ENCODE measurements around the gene KIF24.

Gene KIF24

GRCh38 chr9:34347800-34348158 is 18.7 kb upstream of the KIF24 start:
- Histone ChIP-seq H3K27me3 (ENCODE audit: insufficient read depth, low read depth) (no peaks in the 10 kb centered on the region), H3K4me3 (IDR thresholded peaks at IDR 0.05; ENCODE audit: insufficient read depth, low read depth, low read length) (no peak overlapping the region), H3K4me2 (no peak overlapping the region), H3K36me3 (ENCODE audit: insufficient read depth) (no peaks in the 10 kb centered on the region), H2AFZ (ENCODE audit: low read depth) (no peak overlapping the region), H3K4me1 (ENCODE audit: low read depth, poor library complexity, severe bottlenecking) (peaks cover 13% of the 10 kb centered on the region), H3K79me2 (ENCODE audit: insufficient read depth, low read depth) (no peaks in the 10 kb centered on the region), H3K9ac (no peak overlapping the region), H3K27ac (no peak overlapping the region), H4K20me1 (ENCODE audit: insufficient read depth) (no peaks in the 10 kb centered on the region)
- no peak for TF ChIP-seq CTCF (conservative IDR thresholded peaks at IDR 0.05; ENCODE audit: low read depth, low read length)

GRCh38 chr9:34346873-34347799 is 18.1 kb upstream of the KIF24 start:
- TF ChIP-seq CTCF (conservative IDR thresholded peaks at IDR 0.05; ENCODE audit: low read depth, low read length), result no peak
- no peak overlapping the region for H3K9ac ChIP-seq

GRCh38 chr9:34343605-34344004 is 14.5 kb upstream of the KIF24 start:
- H3K27me3 ChIP-seq (ENCODE audit: insufficient read depth, low read depth), result no peaks in the 10 kb centered on the region
- no peaks in the 10 kb centered on the region for H4K20me1 ChIP-seq (ENCODE audit: insufficient read depth)
- no peaks in the 10 kb centered on the region for H3K36me3 ChIP-seq (ENCODE audit: insufficient read depth)
- H3K4me1 ChIP-seq (ENCODE audit: low read depth, poor library complexity, severe bottlenecking), result peaks cover 13% of the 10 kb centered on the region
- H3K9ac ChIP-seq, result no peak overlapping the region
- TF ChIP-seq CTCF (conservative IDR thresholded peaks at IDR 0.05; ENCODE audit: low read depth, low read length), result no peak
- no peak overlapping the region for H3K4me3 ChIP-seq (IDR thresholded peaks at IDR 0.05; ENCODE audit: insufficient read depth, low read depth, low read length)
- no peak overlapping the region for H3K4me2 ChIP-seq
- no peaks in the 10 kb centered on the region for H3K79me2 ChIP-seq (ENCODE audit: insufficient read depth, low read depth)
- no peak overlapping the region for H2AFZ ChIP-seq (ENCODE audit: low read depth)
- no peak overlapping the region for H3K27ac ChIP-seq

More at GRCh38 chr9:34346873-34347799, 18.1 kb upstream of the KIF24 start:
- no peak overlapping the region for H3K4me2 ChIP-seq
- no peak overlapping the region for H3K27ac ChIP-seq
- no peaks in the 10 kb centered on the region for H3K27me3 ChIP-seq (ENCODE audit: insufficient read depth, low read depth)
- H2AFZ ChIP-seq (ENCODE audit: low read depth), result no peak overlapping the region
- no peak overlapping the region for H3K4me3 ChIP-seq (IDR thresholded peaks at IDR 0.05; ENCODE audit: insufficient read depth, low read depth, low read length)
- no peaks in the 10 kb centered on the region for H3K36me3 ChIP-seq (ENCODE audit: insufficient read depth)
- no peaks in the 10 kb centered on the region for H4K20me1 ChIP-seq (ENCODE audit: insufficient read depth)
- H3K79me2 ChIP-seq (ENCODE audit: insufficient read depth, low read depth), result no peaks in the 10 kb centered on the region
- H3K4me1 ChIP-seq (ENCODE audit: low read depth, poor library complexity, severe bottlenecking), result peaks cover 13% of the 10 kb centered on the region

GRCh38 chr9:34343090-34343489 is 14.0 kb upstream of the KIF24 start:
- TF ChIP-seq CTCF (conservative IDR thresholded peaks at IDR 0.05; ENCODE audit: low read depth, low read length), result no peak
- no peak overlapping the region for H2AFZ ChIP-seq (ENCODE audit: low read depth)
- no peaks in the 10 kb centered on the region for H3K79me2 ChIP-seq (ENCODE audit: insufficient read depth, low read depth)
- no peak overlapping the region for H3K4me2 ChIP-seq
- H3K4me1 ChIP-seq (ENCODE audit: low read depth, poor library complexity, severe bottlenecking), result peaks cover 13% of the 10 kb centered on the region
- no peaks in the 10 kb centered on the region for H3K27me3 ChIP-seq (ENCODE audit: insufficient read depth, low read depth)
- H4K20me1 ChIP-seq (ENCODE audit: insufficient read depth), result no peaks in the 10 kb centered on the region
- no peak overlapping the region for H3K4me3 ChIP-seq (IDR thresholded peaks at IDR 0.05; ENCODE audit: insufficient read depth, low read depth, low read length)
- H3K9ac ChIP-seq, result no peak overlapping the region
- no peak overlapping the region for H3K27ac ChIP-seq
- H3K36me3 ChIP-seq (ENCODE audit: insufficient read depth), result no peaks in the 10 kb centered on the region

All from KMS-11 (cell line).